NCI-H2227 (cell line): Measurements from ENCODE around the gene RIN3.

Experiments used
- DNase-seq: peaks from one replicate; lab custom pipeline; 2025; ENCODE audit not compliant: unreplicated experiment; lab: John Stamatoyannopoulos, UW

RIN3 gene

GRCh38 chr14:92513204-92513965 lies at the start of gene RIN3:
TSS of gene RIN3 (plus strand) at chr14:92513781. CDS start at chr14:92513933, 152 bp downstream.
- DNase-seq: peak; percentile 24

GRCh38 chr14:92464156-92464555 lies 49.4 kb upstream of the RIN3 start:
- no peak for DNase-seq

GRCh38 chr14:92464716-92465115 lies 48.9 kb upstream of the RIN3 start:
- DNase-seq: no peak

- DNase-seq: no peak
Observed at GRCh38 chr14:92465353-92466055, 48.1 kb upstream of the RIN3 start.

- no peak for DNase-seq
Observed at GRCh38 chr14:92466059-92466458, 47.5 kb upstream of the RIN3 start.

- DNase-seq: no peak
Observed at GRCh38 chr14:92469515-92469914, 44.1 kb upstream of the RIN3 start.

- no peak for DNase-seq
Observed at GRCh38 chr14:92470215-92470614, 43.4 kb upstream of the RIN3 start.

- DNase-seq: no peak
Observed at GRCh38 chr14:92470811-92471210, 42.8 kb upstream of the RIN3 start.

- DNase-seq: no peak
Observed at GRCh38 chr14:92471919-92472318, 41.7 kb upstream of the RIN3 start.

GRCh38 chr14:92472860-92473259 lies 40.7 kb upstream of the RIN3 start:
- DNase-seq: no peak

- DNase-seq: no peak
Observed at GRCh38 chr14:92473261-92473968, 40.2 kb upstream of the RIN3 start.

GRCh38 chr14:92473969-92474535 lies 39.5 kb upstream of the RIN3 start:
- no peak for DNase-seq

- no peak for DNase-seq
Observed at GRCh38 chr14:92475037-92475436, 38.5 kb upstream of the RIN3 start.

GRCh38 chr14:92475451-92476187 lies 38.0 kb upstream of the RIN3 start:
- no peak for DNase-seq

GRCh38 chr14:92480856-92481255 lies 32.7 kb upstream of the RIN3 start:
- DNase-seq: no peak

GRCh38 chr14:92481386-92481785 lies 32.2 kb upstream of the RIN3 start:
- no peak for DNase-seq

GRCh38 chr14:92481811-92482555 lies 31.6 kb upstream of the RIN3 start:
- DNase-seq: no peak

GRCh38 chr14:92482621-92483319 lies 30.8 kb upstream of the RIN3 start:
- no peak for DNase-seq

GRCh38 chr14:92484132-92484823 lies 29.3 kb upstream of the RIN3 start:
- no peak for DNase-seq
